T47D (cell line): ENCODE measurements around the gene DOCK8.

ENCODE experiments used
- DNase-seq, 2 experiments: peaks; one replicate each; pipeline versions ENCODE4 v3.0.0 to v3.0.0-alpha.2; 2011 to 2012; ENCODE audit warnings: low read depth in 1 of 2, low spot score in 1 of 2
- JUND ChIP-seq: IDR thresholded peaks from 2 replicates; pipeline ENCODE4 v1.6.1; 2012; ENCODE audit warnings: low read depth
- in situ Hi-C: cut with HindIII; loops from 2 replicates; pipeline ENCODE4 v1.10.0; 2016; ENCODE audit warnings: low sequenced_read_pairs, low pct_unique_long_range_greater_than_20kb

Gene DOCK8

DNA sequence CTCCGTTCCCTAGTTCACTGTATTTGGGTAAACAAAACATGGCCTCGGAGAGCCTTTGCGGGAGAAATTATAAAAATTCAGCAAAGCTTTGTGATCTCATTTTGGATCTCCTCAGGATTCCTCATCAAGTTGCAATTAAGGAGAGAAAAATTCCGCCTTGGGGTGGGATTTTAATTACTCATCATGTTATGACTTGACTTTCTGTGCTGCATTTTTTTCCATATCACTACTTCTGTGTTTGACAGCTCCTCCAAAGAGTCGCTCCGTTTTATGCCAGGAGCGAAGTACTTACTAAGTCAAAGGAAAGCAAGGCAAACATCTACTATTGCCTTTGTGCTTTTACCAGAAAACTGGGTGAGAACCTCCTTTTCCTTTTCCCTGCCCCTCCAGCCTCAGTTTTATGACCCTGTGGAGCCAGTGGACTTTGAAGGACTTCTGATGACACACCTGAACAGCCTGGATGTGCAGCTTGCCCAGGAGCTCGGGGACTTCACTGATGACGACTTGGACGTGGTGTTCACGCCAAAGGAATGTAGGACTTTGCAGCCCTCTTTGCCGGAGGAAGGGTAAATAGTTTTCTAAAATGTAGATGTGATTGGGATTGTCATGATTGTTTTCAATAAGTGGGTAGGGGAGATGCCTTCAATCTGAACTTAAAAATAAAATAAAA, 71.5 kb downstream of the DOCK8 start:
- no peak for TF ChIP-seq JUND
- DNase-seq, result no peak
- in situ Hi-C loops, result no loop called here

DNA sequence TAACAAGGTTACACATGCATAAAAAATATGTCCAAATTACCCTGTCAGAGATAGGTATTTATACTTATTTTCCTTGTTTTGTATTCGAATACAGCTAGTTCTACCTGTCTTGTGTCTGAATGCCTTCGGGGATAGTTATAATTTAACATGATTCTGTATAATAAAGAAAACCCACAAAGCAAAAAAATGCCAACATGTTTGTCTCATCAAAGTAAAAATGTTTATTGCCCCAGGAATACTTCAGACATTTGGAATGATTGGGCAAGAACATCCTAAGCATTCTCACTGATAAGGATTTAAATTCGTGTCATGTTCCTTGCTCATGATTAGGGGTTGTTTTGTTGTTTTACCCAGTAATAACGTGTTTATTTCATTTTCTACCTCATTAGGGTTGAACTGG, 74.5 kb downstream of the DOCK8 start:
- no peak for DNase-seq
- in situ Hi-C loops, result no loop called here
- no peak for TF ChIP-seq JUND

DNA sequence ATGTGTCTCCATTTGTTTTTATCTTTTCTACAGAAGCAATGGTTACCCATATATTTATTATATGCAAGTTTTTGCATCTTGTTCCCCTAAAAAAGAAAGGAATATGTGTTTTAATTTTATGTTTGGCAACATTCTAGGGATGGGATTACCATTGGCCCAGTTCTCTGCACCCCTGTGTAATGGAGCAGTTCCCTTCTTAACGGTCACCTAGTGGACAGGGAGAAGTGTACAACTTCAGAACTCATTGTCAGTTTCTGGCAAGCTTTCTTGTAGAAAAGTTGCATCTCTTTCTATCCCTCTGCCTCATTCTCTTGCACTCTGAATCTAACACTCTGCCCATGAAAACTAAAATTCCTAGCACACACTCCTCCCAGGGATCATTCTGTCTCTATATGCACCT, 78.2 kb downstream of the DOCK8 start:
- peak in 1 of 2 experiments; percentile 31 for DNase-seq
- in situ Hi-C loops, result no loop called here
- TF ChIP-seq JUND, result no peak

DNA sequence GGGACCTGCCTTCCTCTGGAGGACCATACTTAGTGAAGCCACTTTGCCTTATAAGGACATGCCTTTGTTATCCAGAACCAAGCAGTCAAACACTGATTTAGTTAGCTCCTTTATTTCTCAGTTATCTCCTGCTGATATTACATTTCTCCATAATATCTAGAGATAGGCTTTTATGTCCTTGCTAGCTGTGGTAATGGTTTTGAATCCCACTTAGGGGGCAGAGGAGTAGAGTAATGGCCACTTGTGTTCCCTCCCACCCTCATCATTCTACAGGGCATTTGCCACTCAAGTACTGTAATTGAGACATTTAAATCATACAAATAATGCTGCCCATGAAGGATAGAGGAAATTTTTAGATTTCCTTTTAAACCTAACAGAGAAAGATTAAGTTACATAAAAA, 80.9 kb downstream of the DOCK8 start:
- no peak for DNase-seq
- no peak for TF ChIP-seq JUND
- in situ Hi-C loops, result no loop called here

DNA sequence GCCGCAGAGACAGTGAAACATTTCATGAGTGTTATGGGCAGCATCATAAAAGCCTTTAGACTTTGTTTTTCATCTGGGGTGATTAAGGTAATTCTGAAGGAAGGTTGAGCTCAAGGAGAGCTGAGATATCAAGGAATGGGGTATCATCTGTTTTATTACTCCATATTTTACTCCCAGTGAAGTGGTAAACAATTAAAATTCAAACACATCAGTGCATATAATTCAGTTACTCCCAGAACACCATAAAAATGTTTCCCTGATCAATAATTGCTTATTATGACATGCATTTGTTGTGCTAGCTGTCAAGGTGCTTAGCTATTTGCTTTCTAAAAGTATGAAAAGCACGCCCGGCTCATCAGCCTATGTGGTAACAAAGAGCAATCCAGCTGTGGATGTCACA, 81.7 kb downstream of the DOCK8 start:
- in situ Hi-C loops, result no loop called here
- no peak for TF ChIP-seq JUND
- no peak for DNase-seq

DNA sequence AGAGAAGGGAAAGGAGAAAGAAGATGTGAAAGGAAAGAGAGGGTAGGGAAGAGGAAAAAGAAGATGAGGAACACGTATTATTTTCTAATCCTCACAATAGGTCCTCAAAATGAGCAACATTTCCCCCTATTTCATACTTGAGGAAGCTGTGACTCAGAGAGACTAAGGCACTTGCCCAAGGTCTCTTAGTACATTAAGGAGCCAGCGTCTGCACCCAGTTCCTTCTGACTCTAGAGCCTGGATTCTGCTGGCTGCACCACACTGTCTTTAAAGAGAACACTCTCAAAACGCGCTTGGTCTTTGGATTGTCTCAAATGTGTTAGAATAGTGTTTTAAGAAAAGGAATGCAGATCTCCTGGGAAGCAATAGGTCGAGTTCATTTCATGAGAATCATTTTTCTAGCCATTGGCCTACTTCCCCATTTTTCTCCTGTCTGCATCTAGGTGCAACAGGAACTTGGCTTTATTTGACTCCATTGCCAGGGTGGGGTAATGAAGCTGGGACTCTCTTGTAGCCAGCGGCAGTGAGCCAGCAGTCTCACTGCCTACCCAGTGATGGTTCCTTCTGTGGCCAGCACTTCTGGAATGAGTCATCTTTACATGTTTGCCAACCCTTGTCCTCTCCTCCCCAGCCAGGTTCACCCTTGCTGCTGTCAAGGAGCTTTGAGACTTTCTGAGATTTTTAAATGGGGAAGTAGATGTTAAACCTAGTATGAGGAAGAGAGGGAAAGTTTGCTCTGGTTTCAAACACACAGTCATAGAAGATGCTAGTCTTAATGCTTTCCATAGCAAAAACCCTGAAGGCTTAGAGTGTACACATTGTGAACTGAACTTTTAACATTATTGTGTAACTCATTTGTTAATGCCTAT, 82.7 kb downstream of the DOCK8 start:
- peak in 1 of 2 experiments; percentile 40 for DNase-seq
- in situ Hi-C loops, result no loop called here
- TF ChIP-seq JUND, result no peak

DNA sequence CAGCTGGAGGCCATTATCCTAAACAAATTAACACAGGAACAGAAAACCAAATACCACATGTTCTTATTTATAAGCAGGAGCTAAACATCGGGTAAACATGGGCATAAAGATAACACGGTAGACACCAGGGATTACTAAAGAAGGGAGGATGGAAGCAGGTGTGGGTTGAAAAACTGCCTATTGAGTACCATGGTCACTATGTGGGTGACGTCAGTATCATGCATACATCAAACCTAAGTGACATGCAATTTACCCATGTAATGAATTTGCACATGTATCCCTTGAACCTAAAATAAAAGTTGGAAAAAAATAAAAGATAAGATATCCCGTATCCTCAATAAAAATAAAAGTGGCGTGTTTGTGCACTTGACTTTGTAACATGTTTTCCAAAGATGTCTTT, 88.8 kb downstream of the DOCK8 start:
- in situ Hi-C loops, result no loop called here
- no peak for TF ChIP-seq JUND
- no peak for DNase-seq

DNA sequence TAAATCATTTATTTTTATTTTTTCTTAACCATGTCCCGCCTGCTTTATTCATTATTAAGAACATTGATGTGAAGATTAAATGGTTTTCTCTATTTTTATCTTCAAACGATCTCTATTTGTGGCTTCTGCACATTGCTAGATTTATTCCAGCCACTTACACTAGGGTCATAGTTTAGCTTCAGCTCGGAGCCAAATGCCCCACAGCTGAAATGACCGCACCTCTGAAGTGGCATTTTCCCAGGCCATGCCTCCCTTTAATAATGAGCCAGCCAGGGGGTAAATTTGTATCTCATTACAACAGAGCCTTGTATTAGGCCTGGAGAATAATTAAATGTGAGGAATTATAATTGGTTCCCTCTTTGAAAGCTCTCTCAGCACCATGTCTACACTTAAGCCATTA, 89.4 kb downstream of the DOCK8 start:
- DNase-seq, result peak; percentile 19 to 62
- no peak for TF ChIP-seq JUND
- in situ Hi-C loops, result no loop called here

DNA sequence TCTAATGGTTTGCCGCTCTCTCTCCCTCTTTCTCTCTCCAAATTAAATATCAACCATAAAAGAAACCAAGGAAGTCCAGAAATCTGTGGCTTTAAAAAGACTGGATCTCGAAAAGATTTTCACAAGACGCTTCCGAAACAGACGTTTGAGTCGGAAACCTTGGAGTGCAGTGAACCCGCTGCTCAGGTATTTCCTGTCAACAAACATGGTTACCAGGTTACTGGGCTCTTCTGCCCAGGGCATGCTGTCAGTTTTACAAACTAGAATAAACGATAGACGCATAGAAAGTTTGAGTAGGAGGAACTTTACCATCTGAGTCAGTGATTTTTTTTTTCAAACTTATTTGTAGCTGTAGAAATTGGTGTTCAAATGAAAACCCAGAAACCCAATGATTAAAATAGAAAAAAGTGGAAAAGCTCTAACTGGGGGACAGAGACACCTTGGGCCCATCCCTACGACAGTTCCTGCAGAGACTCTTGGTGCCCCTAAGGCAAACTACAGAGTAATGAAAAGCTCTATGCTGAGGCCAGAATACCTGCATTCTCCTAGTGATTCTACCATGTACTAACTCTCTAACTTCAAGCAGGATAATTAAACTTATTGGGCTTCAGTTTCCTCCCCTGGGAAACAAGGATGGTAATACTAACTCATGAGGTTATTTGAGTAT, 90.0 kb downstream of the DOCK8 start:
- DNase-seq, result peak in 1 of 2 experiments; percentile 78
- in situ Hi-C loops, result no loop called here
- TF ChIP-seq JUND, result no peak

DNA sequence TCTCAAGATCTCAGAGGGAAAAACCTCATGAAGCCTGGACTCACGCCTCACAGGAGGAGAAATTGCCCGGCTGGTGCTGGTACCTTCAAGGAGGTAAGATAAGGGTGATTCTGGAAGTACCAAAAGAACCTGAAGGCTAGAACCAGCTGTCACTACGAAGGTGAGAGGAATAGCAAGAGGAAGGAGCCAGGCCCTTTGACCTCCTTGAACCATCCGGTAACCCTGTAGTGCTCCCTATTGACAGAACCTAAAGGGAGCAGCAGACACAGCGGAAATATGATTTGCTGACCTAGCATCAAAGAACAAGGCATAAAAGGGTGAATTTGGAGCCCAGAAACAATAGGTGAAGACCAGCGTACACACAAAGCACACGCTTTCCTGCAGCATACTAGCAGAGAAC, 92.2 kb downstream of the DOCK8 start:
- TF ChIP-seq JUND, result no peak
- DNase-seq, result peak in 1 of 2 experiments; percentile 53

DNA sequence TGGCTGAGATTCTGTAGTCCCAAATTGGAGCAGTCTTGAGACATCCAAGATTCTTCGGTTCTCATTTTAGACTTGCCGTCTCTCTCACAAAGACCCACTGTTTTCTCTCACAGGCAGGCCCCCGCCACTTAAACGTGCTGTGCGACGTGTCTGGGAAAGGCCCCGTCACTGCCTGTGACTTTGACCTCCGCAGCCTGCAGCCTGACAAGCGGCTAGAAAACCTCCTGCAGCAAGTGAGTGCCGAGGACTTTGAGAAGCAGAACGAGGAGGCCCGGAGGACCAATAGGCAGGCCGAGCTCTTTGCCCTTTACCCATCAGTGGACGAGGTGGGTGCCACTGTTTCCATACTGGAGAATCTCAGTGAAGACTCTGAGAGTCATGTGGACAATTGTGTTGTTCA, 97.2 kb downstream of the DOCK8 start:
- no peak for TF ChIP-seq JUND
- DNase-seq, result no peak
- in situ Hi-C loops, result no loop called here

More for the DNA sequence above, 92.2 kb downstream of the DOCK8 start:
- in situ Hi-C loops, result no loop called here

DNA sequence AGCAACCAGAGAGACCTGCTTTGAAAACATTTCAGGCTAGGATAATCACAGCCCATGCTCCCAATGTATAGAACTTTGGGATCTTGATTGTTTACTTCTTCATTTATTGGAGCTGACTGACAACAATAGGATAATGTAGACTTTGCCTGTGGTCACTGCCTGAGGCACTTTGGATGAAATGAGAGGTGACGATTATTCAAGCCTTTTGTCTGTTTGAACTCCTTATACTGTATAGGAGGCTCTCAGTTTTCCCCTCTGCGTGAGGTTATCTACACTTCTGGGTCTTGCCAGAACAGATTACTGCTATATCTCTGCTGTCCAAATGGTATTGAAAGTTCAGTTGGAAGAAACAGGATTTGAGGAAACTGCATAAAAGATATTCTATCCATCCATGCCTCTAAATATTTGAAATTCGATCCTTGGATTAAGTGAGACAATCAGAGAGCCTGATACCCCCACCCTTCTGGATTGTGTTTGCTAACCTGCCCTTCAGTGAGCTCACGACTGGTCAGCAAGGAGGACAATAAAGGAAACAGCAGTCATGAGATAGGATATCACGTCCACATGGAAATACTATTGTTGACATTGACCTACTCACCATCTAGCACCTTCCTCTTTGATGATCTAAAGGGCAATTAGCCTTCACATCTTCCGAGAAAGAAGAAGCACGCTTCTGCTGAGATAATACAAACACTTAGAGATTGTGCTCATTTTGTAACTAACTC, 98.1 kb downstream of the DOCK8 start:
- in situ Hi-C loops, result no loop called here
- peak in 1 of 2 experiments; percentile 34 for DNase-seq
- no peak for TF ChIP-seq JUND
